Esophagus (tissue), 2 donors: ENCODE measurements around the gene ADAM11. TPM values are rescaled to one million over a fixed set of nuclear protein-coding genes. Genes with fewer than 3 reads are reported as not detected.
"Not testable (repeated sequence)": the region's sequence is repeated elsewhere in the genome, so short reads cannot be mapped to it uniquely, and the experiment has no call there.

Source experiments
- H3K27ac ChIP-seq, 2 donors: one replicate each; pipeline ENCODE4 v1.5.1; 2013; ENCODE audit warnings: low read depth in 2 of 2, mild to moderate bottlenecking in 2 of 2, inconsistent platforms in 1 of 2, low read length in 1 of 2, moderate library complexity in 1 of 2
- H3K27me3 ChIP-seq, 2 donors: one replicate each; pipeline ENCODE4 v1.6.1; 2013; ENCODE audit warnings: low read length in 2 of 2, control low read depth in 1 of 2, mild to moderate bottlenecking in 1 of 2; ENCODE audit not compliant: insufficient read depth in 2 of 2, control insufficient read depth in 1 of 2
- H3K36me3 ChIP-seq, 2 donors: one replicate each; pipeline ENCODE4 v1.6.1; 2013; ENCODE audit warnings: low read length in 1 of 2; ENCODE audit not compliant: control insufficient read depth in 2 of 2, insufficient read depth in 2 of 2
- H3K4me1 ChIP-seq, 2 donors: one replicate each; pipeline ENCODE4 v1.6.1; 2013; ENCODE audit warnings: low read length in 1 of 2; ENCODE audit not compliant: control insufficient read depth in 2 of 2, insufficient read depth in 2 of 2
- H3K4me3 ChIP-seq, 2 donors: one replicate each; pipeline ENCODE4 v1.5.1; 2013; ENCODE audit warnings: low read length in 2 of 2, mild to moderate bottlenecking in 2 of 2, low read depth in 1 of 2, moderate library complexity in 1 of 2
- H3K9me3 ChIP-seq, 2 donors: one replicate each; pipeline ENCODE4 v1.6.1; 2013; ENCODE audit warnings: mild to moderate bottlenecking in 2 of 2, low read depth in 1 of 2, low read length in 1 of 2, moderate library complexity in 1 of 2; ENCODE audit not compliant: control insufficient read depth in 2 of 2, insufficient read depth in 1 of 2
- WGBS, 2 donors: extraction: QIAGEN DNeasy Blood & Tissue Kit; methylation state at CpG; one replicate each; pipeline ENCODE4 v1.1.7; 2013; 5-methylcytosine and 5-hydroxymethylcytosine counted together
- polyA plus RNA-seq, 2 donors: library from polyadenylated mRNA; stranded (reverse); fragments of 200-250 nt; gene quantifications; one replicate each; pipeline ENCODE4 v1.2.3, GENCODE V29; 2013
- donor health status: healthy with polysubstance abuse.
- donor health status: Bipolar disorder and iron deficiency.

The ADAM11 gene
- polyA plus RNA-seq, 2 donors: 0.55 to 0.59 TPM

GRCh38 chr17:44754276-44754675, 4.5 kb upstream of the ADAM11 start:
- H3K9me3 ChIP-seq: peaks cover 0 to 2% of the 10 kb centered on the region in 2 donors
- H3K27me3 ChIP-seq: peaks cover 0 to 3% of the 10 kb centered on the region in 2 donors
- peaks cover 3 to 4% of the 10 kb centered on the region in 2 donors for H3K4me1 ChIP-seq
- H3K36me3 ChIP-seq: peaks cover 3 to 7% of the 10 kb centered on the region in 2 donors
- WGBS, 2 donors: 80 to 82% methylated on average over 7 of the region's 7 CpGs
- no peak overlapping the region for H3K4me3 ChIP-seq
- H3K27ac ChIP-seq: no peak overlapping the region

- WGBS, 2 donors: 94 to 95% methylated on average over 5 of the region's 5 CpGs
- not testable (repeated sequence) for H3K9me3 ChIP-seq, H3K27me3 ChIP-seq, H3K27ac ChIP-seq, H3K4me3 ChIP-seq, H3K4me1 ChIP-seq, H3K36me3 ChIP-seq
Measured at GRCh38 chr17:44755180-44755579, 3.6 kb upstream of the ADAM11 start.

- H3K27ac ChIP-seq: no peak overlapping the region
- peaks cover 0 to 2% of the 10 kb centered on the region in 2 donors for H3K9me3 ChIP-seq
- peaks cover 0 to 10% of the 10 kb centered on the region in 2 donors for H3K27me3 ChIP-seq
- 80 to 88% methylated on average over 10 of the region's 10 CpGs for WGBS, 2 donors
- no peak overlapping the region for H3K4me3 ChIP-seq
- peaks cover 6 to 8% of the 10 kb centered on the region in 2 donors for H3K4me1 ChIP-seq
- no peaks in the 10 kb centered on the region for H3K36me3 ChIP-seq
Measured at GRCh38 chr17:44757045-44757917, 1.5 kb upstream of the ADAM11 start.

GRCh38 chr17:44757918-44758413, 822 bp upstream of the ADAM11 start:
- Histone ChIP-seq H3K27me3 (peaks cover 0 to 10% of the 10 kb centered on the region in 2 donors), H3K36me3 (no peaks in the 10 kb centered on the region), H3K27ac (no peak overlapping the region), H3K4me1 (peaks cover 6 to 8% of the 10 kb centered on the region in 2 donors), H3K9me3 (peaks cover 0 to 2% of the 10 kb centered on the region in 2 donors), H3K4me3 (no peak overlapping the region)
- 50 to 66% methylated on average over 5 of the region's 5 CpGs for WGBS, 2 donors

GRCh38 chr17:44759086-44759915, 513 bp downstream of the ADAM11 start:
- Histone ChIP-seq H3K4me1 (peaks cover 6 to 8% of the 10 kb centered on the region in 2 donors), H3K27me3 (peaks cover 0 to 10% of the 10 kb centered on the region in 2 donors), H3K36me3 (no peaks in the 10 kb centered on the region), H3K27ac (no peak overlapping the region), H3K9me3 (peaks cover 0 to 2% of the 10 kb centered on the region in 2 donors), H3K4me3 (peak overlapping the region; percentile 13 to 47)
- WGBS, 2 donors: 6 to 11% methylated on average over 29 to 59 of the region's 60 CpGs

DNA sequence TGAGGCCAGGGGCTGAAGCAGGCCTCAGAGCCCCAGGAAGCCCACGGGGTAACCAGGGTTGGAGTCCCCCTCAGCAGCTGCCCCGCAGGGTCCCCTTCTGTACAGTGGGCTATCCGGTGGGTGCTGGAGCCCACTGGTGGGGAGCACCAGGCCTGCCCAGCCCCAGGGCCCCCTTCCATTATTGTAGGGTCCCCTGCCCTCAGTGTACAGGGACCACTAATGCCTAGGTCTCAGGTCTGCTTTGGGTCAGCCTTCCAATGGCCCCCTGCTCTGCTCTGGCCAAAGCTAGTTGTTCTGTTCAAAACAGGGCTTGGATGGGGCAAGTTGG, 1.1 kb downstream of the ADAM11 start:
- Histone ChIP-seq H3K27ac (no peak overlapping the region), H3K27me3 (peaks cover 0 to 10% of the 10 kb centered on the region in 2 donors), H3K9me3 (peaks cover 0 to 2% of the 10 kb centered on the region in 2 donors), H3K4me1 (peaks cover 6 to 8% of the 10 kb centered on the region in 2 donors), H3K4me3 (no peak overlapping the region), H3K36me3 (no peaks in the 10 kb centered on the region)
- WGBS, 2 donors: 60 to 66% methylated on average over 3 of the region's 3 CpGs

DNA sequence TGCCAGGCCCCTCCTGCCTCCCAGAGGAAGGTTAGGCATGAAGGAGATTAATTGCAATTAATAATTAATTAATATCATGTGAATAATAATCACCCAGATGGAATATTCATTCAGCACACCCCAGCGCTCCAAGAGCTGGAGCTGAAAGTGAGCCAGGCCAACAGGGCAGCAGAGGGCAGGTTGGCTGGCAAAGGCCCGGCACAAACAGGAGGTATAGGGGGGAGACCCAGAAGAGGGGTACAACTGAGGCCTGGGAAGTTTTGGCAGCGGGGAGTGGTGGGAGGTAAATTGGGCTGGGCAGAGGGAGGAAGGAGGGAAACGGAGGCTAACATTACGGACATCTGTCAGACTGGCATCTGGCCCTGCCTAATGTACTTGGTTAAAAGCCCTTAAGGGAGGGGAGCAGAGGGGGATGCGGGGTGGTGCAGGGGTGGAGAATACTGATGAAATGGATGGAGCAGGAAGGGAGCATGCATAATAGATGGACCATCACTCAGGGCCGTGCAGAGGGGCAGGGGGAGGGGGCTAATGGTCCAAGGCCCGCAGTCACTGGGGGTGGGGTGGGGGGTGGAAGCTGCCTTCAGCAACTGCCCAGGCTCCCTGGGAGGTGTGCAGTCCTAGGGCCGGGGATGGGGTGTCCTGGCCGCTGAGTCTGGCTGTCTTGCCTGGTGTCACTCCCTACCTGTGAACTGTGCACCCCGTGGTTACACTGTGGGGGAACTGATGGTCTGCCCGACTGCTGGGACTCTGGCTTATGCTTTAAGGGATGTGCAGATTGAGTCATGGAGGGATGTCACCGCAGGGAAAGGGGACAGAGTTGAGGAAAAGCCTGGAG, 1.9 kb downstream of the ADAM11 start:
- Histone ChIP-seq H3K4me1 (peaks cover 6 to 8% of the 10 kb centered on the region in 2 donors), H3K27ac (no peak overlapping the region), H3K27me3 (peaks cover 0 to 10% of the 10 kb centered on the region in 2 donors), H3K36me3 (no peaks in the 10 kb centered on the region), H3K4me3 (no peak overlapping the region), H3K9me3 (peaks cover 0 to 2% of the 10 kb centered on the region in 2 donors)
- WGBS, 2 donors: 69 to 72% methylated on average over 13 of the region's 13 CpGs

DNA sequence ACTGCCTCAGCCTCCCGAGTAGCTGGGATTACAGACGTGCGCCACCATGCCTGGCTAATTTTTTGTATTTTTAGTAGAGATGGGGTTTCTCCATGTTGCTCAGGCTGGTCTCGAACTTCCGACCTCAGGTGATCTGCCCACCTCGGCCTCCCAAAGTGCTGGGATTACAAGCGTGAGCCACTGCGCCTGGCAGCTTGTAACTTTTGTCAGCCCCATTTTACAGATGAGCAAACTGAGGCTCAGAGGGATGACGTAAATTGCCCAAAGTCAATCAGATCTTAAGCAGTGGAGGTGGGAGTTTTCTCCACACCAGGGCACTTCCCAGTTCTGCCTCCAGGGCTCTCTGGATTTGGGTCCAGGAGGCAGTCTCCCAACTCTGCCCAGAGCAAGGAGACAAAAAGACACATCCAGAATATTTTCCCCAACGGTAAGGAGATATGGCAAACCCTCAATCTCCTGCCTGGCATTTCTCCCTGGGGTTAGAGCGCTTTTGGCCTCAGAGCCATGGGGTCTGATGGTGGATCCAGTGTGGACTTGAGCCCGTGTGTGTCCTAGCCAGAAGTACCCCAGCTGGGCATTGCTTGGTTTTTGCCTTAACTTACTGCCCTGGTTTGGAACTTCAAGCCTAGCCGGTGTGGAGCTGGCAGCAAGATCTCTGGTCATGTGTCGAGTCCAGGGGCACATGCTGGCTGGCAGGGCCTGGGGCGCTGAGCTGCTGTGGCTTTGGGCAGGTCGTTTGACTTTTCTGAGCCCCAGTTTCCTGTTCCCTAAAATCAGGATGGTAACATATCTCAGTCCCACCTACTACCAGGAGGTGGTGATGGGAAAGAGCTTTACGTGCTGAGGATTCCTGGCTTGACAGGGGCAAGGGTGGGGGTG, 3.4 kb downstream of the ADAM11 start:
- H3K4me3 ChIP-seq: no peak overlapping the region
- 72 to 76% methylated on average over 17 of the region's 17 CpGs for WGBS, 2 donors
- H3K36me3 ChIP-seq: no peaks in the 10 kb centered on the region
- no peaks in the 10 kb centered on the region for H3K9me3 ChIP-seq
- H3K27me3 ChIP-seq: peaks cover 0 to 10% of the 10 kb centered on the region in 2 donors
- H3K27ac ChIP-seq: no peak overlapping the region
- H3K4me1 ChIP-seq: peaks cover 6 to 8% of the 10 kb centered on the region in 2 donors
